HUDEP-2 (cell line): Measurements from ENCODE around the gene DAPK2.

Source experiments
- DNase-seq, 76 experiments: peaks; one replicate each; lab custom pipeline; 2025; ENCODE audit not compliant: unreplicated experiment in 76 of 76; lab: John Stamatoyannopoulos, UW

DAPK2 gene

DNA sequence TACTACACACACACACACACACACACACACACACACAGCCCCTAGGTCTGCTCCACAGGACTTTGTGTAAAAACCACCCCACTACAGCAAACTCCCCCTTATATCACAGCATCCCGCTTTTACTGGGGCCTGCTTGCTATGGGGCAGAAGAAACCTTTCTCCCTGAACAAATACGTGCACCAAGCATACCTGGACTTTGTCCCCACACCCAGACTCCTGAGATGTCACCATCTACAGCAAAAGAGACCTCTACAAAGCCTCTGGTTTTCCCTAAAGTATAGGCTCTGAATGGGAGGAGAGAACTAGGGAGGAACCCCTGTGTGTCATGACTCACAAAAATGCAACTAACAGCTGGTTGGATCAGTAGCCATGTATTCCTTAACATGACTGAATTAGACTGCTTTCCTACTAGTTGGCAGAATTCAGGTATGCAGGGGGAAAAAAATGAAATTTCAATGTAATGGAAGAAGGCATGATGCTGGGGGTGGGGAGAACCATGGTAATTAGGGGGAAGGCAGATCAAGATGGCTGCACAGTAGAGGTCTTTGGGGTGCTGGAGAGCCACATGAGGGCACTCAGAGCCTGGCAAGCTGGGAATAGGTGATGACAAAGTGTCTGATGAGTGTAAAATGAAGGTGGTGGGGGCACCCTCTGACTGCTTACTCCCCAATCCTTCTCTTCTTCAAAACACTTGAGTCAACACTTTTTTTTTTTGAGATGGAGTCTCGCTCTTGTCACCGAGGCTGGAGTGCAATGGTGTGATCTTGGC lies 45.9 kb downstream of the DAPK2 start:
- DNase-seq = no peak

DNA sequence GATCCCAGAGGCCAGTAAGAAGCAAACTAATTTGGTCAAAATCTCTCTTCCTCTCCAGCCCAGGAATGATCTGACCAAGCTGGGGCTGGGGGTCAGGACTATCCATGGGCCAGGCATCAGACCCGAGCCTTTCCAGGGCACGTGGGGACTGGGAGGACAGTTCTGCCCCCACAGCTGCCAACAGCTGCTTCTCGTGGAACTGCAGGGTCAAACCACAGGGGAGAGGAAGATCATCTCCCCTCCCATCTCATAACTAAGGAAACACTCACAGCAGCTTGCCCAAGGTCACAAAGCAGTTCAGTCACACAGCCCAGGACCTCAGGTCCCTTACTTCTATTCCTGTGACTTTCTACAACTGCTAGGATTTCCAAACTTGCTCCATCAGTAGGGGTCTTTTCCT lies 47.1 kb downstream of the DAPK2 start:
- DNase-seq = no peak

GRCh38 chr15:63998489-63998888 lies 47.8 kb downstream of the DAPK2 start:
- no peak for DNase-seq

GRCh38 chr15:63997715-63998442 lies 48.4 kb downstream of the DAPK2 start:
- no peak for DNase-seq

- no peak for DNase-seq
Observed at GRCh38 chr15:63996794-63997357, 49.4 kb downstream of the DAPK2 start.

DNA sequence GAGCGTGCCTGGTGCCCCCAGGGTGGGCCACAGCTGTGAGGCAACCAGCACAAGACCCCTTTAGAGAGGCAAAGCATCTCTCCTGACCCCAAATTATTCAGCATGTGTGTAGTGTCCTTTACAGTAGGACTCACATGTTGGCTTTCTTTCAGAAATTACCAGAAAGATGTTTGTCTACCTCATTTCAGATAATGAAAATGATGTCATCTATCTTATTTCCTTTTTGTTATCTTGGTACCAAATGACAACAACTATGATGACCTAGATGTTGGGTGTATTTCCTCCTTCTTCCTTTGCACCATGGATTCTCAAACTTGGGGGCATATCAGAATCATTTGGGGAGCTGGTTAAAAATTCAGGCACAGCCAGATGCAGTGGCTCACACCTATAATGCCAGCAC lies 50.5 kb downstream of the DAPK2 start:
- DNase-seq = no peak

DNA sequence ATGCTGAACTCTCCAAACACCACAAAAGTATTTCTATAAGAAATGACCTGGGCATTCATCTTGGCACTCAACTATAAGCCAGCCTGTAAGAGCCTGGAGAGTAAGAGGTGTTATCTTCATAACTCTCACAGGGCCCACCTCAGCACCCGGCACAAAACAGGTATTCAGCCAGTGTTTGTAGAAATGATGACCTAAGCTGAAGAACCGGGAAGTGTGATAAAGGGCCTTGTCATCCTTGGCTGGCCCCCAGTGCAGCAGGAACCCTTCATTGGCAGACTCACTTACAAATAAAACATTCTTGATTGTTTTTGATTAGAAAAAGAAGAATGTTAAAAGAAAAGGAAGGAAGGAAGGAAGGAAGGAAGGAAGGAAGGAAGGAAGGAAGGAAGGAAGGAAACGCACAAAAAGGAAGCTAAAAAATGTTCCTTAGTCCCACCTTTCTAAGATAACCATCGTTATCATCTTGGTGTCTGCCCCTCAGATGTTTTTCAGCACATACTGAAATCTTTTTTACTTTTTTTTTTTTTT lies 52.1 kb downstream of the DAPK2 start:
- no peak for DNase-seq

- DNase-seq = no peak
Observed at GRCh38 chr15:63992300-63992699, 54.0 kb downstream of the DAPK2 start.

DNA sequence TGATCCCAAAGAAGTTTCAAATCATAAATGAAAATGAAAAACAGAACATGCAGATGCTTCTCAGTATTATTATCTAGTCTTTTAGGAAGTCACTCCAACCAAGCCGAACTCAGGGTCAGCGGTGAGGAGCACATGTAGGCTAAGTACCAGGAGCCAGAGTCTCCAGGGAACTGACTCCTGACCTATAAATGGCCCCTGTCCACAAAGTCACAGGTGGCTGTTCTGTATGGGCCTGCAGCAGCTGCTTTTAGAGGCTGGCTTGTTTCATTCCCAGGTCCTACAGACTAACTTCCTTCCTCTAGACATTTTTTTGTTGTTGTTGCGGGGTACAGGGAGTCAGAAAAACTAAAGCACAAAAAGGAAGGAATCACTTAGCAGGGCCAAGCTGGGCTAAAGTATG lies 54.6 kb downstream of the DAPK2 start:
- no peak for DNase-seq

DNA sequence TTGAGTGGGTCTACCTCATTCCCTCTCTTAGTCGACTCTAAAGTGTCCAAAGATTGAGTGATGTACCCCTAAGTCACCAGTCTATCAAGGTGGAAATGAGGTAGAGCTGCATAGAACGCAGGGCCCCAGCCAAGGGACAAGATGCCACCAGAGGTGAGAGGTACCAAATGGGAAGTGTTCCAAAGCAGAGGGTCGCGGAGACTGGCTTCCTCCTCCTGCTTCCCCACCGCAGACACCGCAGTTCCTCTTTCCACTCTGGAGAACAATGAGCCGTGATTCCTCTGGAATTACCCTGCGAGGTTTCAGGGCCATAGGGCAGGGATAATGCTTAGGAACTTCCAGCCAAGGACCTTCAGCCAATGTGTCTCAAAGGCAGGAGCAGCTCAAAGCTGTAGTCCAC lies 55.8 kb downstream of the DAPK2 start:
- no peak for DNase-seq

DNA sequence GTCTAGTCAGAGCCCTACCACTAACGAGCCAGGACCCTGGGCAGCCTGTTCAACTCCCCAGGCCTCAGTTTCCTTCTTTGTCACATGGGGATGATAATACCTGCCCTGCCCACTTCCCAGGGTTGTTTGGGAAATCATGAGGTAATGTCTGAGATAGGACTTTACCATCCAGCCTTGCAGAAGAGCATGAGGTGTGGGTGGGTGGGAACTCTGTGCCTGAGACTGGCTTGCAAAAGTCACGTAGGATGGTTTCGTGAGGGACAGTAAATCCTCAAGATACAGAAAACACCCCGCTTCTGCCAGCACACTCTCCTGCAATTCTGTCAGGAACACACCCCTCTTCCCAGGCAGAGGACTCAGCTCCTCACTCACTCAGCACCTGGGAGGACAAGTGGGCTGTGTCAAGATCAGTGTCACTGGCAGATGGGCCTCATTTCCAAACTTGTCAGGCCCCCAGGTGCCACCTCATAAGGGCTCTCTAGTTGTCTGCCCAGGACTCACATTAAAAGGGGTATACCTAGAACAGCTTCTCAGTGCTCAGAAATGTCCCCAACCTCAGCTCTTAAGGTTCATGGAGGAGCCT lies 58.4 kb downstream of the DAPK2 start:
- no peak for DNase-seq

- peak in 24 of 76 experiments; percentile 2 to 53 (median 16) for DNase-seq
Observed at GRCh38 chr15:63986751-63987341, 59.4 kb downstream of the DAPK2 start.

GRCh38 chr15:63986185-63986680 lies 60.1 kb downstream of the DAPK2 start:
- DNase-seq = no peak

GRCh38 chr15:63985221-63986184 lies 60.8 kb downstream of the DAPK2 start:
- no peak for DNase-seq

GRCh38 chr15:63984331-63984730 lies 62.0 kb downstream of the DAPK2 start:
- DNase-seq = no peak

- DNase-seq = no peak
Observed at GRCh38 chr15:63983061-63983711, 63.1 kb downstream of the DAPK2 start.

- no peak for DNase-seq
Observed at GRCh38 chr15:63982381-63982854, 63.9 kb downstream of the DAPK2 start.

- no peak for DNase-seq
Observed at GRCh38 chr15:63981596-63982320, 64.5 kb downstream of the DAPK2 start.
